ENCODE data around the gene ELAPOR1. TPM values are rescaled to one million over a fixed set of nuclear protein-coding genes. Genes with fewer than 3 reads are reported as not detected.

Gene ELAPOR1
- total and polyA plus RNA-seq, 2 experiments from 2014 or later: 1.8 to 3.0 TPM

- Histone ChIP-seq H3K36me3 (replicated peaks; ENCODE audit: insufficient read depth, low read depth) (no peaks in the 10 kb centered on the region), H3K4me2 (no peak overlapping the region), H3K4me1 (ENCODE audit: insufficient read depth) (peaks cover 14% of the 10 kb centered on the region), H3K4me3 (no peak overlapping the region), H2AFZ (no peak overlapping the region), H4K20me1 (ENCODE audit: insufficient read depth, poor library complexity, severe bottlenecking) (no peaks in the 10 kb centered on the region), H3K9me2 (replicated peaks; ENCODE audit: insufficient read depth) (no peaks in the 10 kb centered on the region), H3K27me3 (no peaks in the 10 kb centered on the region), H3K9me3 (ENCODE audit: low read depth) (no peaks in the 10 kb centered on the region), H3K27ac (no peak overlapping the region), H3K79me2 (peaks cover 63% of the 10 kb centered on the region)
- WGBS (ENCODE audit: low lambda C conversion rate, missing lambda C conversion rate): 81% methylated on average over 7 of the region's 7 CpGs
- TF ChIP-seq CTCF (IDR thresholded peaks at IDR 0.05; ENCODE audit: poor library complexity) (no peak), EZH2 (IDR thresholded peaks at IDR 0.05; ENCODE audit: borderline replicate concordance) (no peak), EZH2phosphoT487 (IDR thresholded peaks at IDR 0.05; ENCODE audit: low read depth, severe bottlenecking, unreplicated experiment) (no peak)
- no peak for DNase-seq (ENCODE audit: low spot score)
Observed at GRCh38 chr1:109094377-109094803, 19.5 kb upstream of the ELAPOR1 start.

GRCh38 chr1:109094871-109095270 is 19.0 kb upstream of the ELAPOR1 start:
- 100% methylated on average over 1 of the region's 1 CpG for WGBS (ENCODE audit: low lambda C conversion rate, missing lambda C conversion rate)
- Histone ChIP-seq H3K9me3 (ENCODE audit: low read depth) (no peaks in the 10 kb centered on the region), H2AFZ (no peak overlapping the region), H4K20me1 (ENCODE audit: insufficient read depth, poor library complexity, severe bottlenecking) (no peaks in the 10 kb centered on the region), H3K27me3 (no peaks in the 10 kb centered on the region), H3K4me1 (ENCODE audit: insufficient read depth) (peaks cover 14% of the 10 kb centered on the region), H3K27ac (no peak overlapping the region), H3K4me2 (no peak overlapping the region), H3K9me2 (replicated peaks; ENCODE audit: insufficient read depth) (no peaks in the 10 kb centered on the region), H3K4me3 (no peak overlapping the region), H3K79me2 (peaks cover 59% of the 10 kb centered on the region), H3K36me3 (replicated peaks; ENCODE audit: insufficient read depth, low read depth) (no peaks in the 10 kb centered on the region)
- DNase-seq (ENCODE audit: low spot score): no peak
- no peak for TF ChIP-seq CTCF (IDR thresholded peaks at IDR 0.05; ENCODE audit: poor library complexity)
- no peak for TF ChIP-seq EZH2phosphoT487 (IDR thresholded peaks at IDR 0.05; ENCODE audit: low read depth, severe bottlenecking, unreplicated experiment)
- TF ChIP-seq EZH2 (IDR thresholded peaks at IDR 0.05; ENCODE audit: borderline replicate concordance): no peak

- TF ChIP-seq EZH2phosphoT487 (IDR thresholded peaks at IDR 0.05; ENCODE audit: low read depth, severe bottlenecking, unreplicated experiment): no peak
- TF ChIP-seq CTCF (IDR thresholded peaks at IDR 0.05; ENCODE audit: poor library complexity): no peak
- TF ChIP-seq EZH2 (IDR thresholded peaks at IDR 0.05; ENCODE audit: borderline replicate concordance): no peak
- Histone ChIP-seq H3K4me2 (no peak overlapping the region), H4K20me1 (ENCODE audit: insufficient read depth, poor library complexity, severe bottlenecking) (no peaks in the 10 kb centered on the region), H2AFZ (no peak overlapping the region), H3K27ac (no peak overlapping the region), H3K36me3 (replicated peaks; ENCODE audit: insufficient read depth, low read depth) (no peaks in the 10 kb centered on the region), H3K27me3 (no peaks in the 10 kb centered on the region), H3K4me1 (ENCODE audit: insufficient read depth) (peaks cover 14% of the 10 kb centered on the region), H3K9me3 (ENCODE audit: low read depth) (no peaks in the 10 kb centered on the region), H3K79me2 (peaks cover 60% of the 10 kb centered on the region), H3K4me3 (no peak overlapping the region), H3K9me2 (replicated peaks; ENCODE audit: insufficient read depth) (no peaks in the 10 kb centered on the region)
- WGBS (ENCODE audit: low lambda C conversion rate, missing lambda C conversion rate): 93% methylated on average over 1 of the region's 1 CpG
- no peak for DNase-seq (ENCODE audit: low spot score)
Observed at GRCh38 chr1:109095631-109096030, 18.3 kb upstream of the ELAPOR1 start.

GRCh38 chr1:109096120-109096519 is 17.8 kb upstream of the ELAPOR1 start:
- H3K4me2 ChIP-seq: no peak overlapping the region
- WGBS (ENCODE audit: low lambda C conversion rate, missing lambda C conversion rate): 71% methylated on average over 1 of the region's 1 CpG
- no peak for DNase-seq (ENCODE audit: low spot score)
- no peak overlapping the region for H3K4me3 ChIP-seq
- peaks cover 14% of the 10 kb centered on the region for H3K4me1 ChIP-seq (ENCODE audit: insufficient read depth)
- H3K9me2 ChIP-seq (replicated peaks; ENCODE audit: insufficient read depth): no peaks in the 10 kb centered on the region
- H3K9me3 ChIP-seq (ENCODE audit: low read depth): no peaks in the 10 kb centered on the region
- no peak overlapping the region for H2AFZ ChIP-seq
- peaks cover 63% of the 10 kb centered on the region for H3K79me2 ChIP-seq
- no peaks in the 10 kb centered on the region for H3K27me3 ChIP-seq
- peak overlapping the region; percentile 35 for H3K27ac ChIP-seq
- no peaks in the 10 kb centered on the region for H4K20me1 ChIP-seq (ENCODE audit: insufficient read depth, poor library complexity, severe bottlenecking)
- TF ChIP-seq EZH2phosphoT487 (IDR thresholded peaks at IDR 0.05; ENCODE audit: low read depth, severe bottlenecking, unreplicated experiment) (no peak), EZH2 (IDR thresholded peaks at IDR 0.05; ENCODE audit: borderline replicate concordance) (no peak), CTCF (IDR thresholded peaks at IDR 0.05; ENCODE audit: poor library complexity) (no peak)
- H3K36me3 ChIP-seq (replicated peaks; ENCODE audit: insufficient read depth, low read depth): no peaks in the 10 kb centered on the region
